H1 (cell line): Measurements from ENCODE around the gene RDH11. TPM values are rescaled to one million over a fixed set of nuclear protein-coding genes. Genes with fewer than 3 reads are reported as not detected.

Experiments
- CTCF ChIA-PET: fragments of 300-600 bp; sonication (Branson Sonifier 250); formaldehyde crosslinking; loops from one replicate; lab custom pipeline; 2021; ENCODE audit not compliant: partially characterized antibody; lab: Charles Lee
- POLR2A ChIA-PET: fragments of 300-600 bp; sonication (Branson Sonifier 250); formaldehyde crosslinking; loops from one replicate; lab custom pipeline; 2021; ENCODE audit warnings: inconsistent platforms; ENCODE audit not compliant: partially characterized antibody; lab: Charles Lee
- DNase-seq, 2 experiments: peaks; one replicate each; pipeline versions ENCODE4 v3.0.0 to v3.0.0-alpha.2; 2010 to 2022; ENCODE audit warnings: low spot score in 2 of 2, low read depth in 1 of 2, mixed read lengths in 1 of 2
- FAIRE-seq: peaks from 2 replicates; lab custom pipeline; 2011; peaks lifted over from hg19 to GRCh38; lab: Jason Lieb, UNC
- H2AFZ ChIP-seq: 2 replicates; pipeline ENCODE4 v1.8.1; 2012; ENCODE audit warnings: low read length, inconsistent platforms
- H2AK5ac ChIP-seq: 2 replicates; pipeline ENCODE4 v1.6.1; 2013; ENCODE audit warnings: low read depth, low read length
- H2BK120ac ChIP-seq: replicated peaks from 2 replicates; pipeline ENCODE3; 2013; ENCODE audit warnings: low read depth, low read length, inconsistent platforms
- H2BK12ac ChIP-seq: 2 replicates; pipeline ENCODE4 v1.6.1; 2013; ENCODE audit warnings: low read depth, low read length
- H2BK15ac ChIP-seq: 2 replicates; pipeline ENCODE4 v1.6.1; 2013; ENCODE audit warnings: low read length
- H2BK20ac ChIP-seq: 2 replicates; pipeline ENCODE4 v1.6.1; 2013; ENCODE audit warnings: low read length
- H2BK5ac ChIP-seq: 2 replicates; pipeline ENCODE4 v1.6.1; 2013; ENCODE audit warnings: low read depth, low read length
- H3K14ac ChIP-seq: 2 replicates; pipeline ENCODE4 v1.6.1; 2013; ENCODE audit warnings: inconsistent platforms; ENCODE audit not compliant: insufficient read length
- H3K18ac ChIP-seq: 2 replicates; pipeline ENCODE4 v1.6.1; 2013; ENCODE audit warnings: low read length; ENCODE audit errors: extremely low read depth
- H3K23ac ChIP-seq: 2 replicates; pipeline ENCODE4 v1.6.1; 2013; ENCODE audit warnings: inconsistent platforms; ENCODE audit not compliant: insufficient read length
- H3K23me2 ChIP-seq: 2 replicates; pipeline ENCODE4 v1.6.1; 2013; ENCODE audit warnings: low read depth, low read length
- H3K27ac ChIP-seq: 2 replicates; pipeline ENCODE4 v1.6.1; 2011; ENCODE audit warnings: low read depth, low read length, inconsistent platforms
- H3K27me3 ChIP-seq, 4 experiments: replicated peaks in 1 of 4; 1 replicate in 1 of 4; 2 replicates in 3 of 4; pipeline versions ENCODE4 v1.6.1 to v1.8.1; 2011 to 2013; ENCODE audit warnings: low read length in 3 of 4, mild to moderate bottlenecking in 3 of 4, inconsistent platforms in 2 of 4, mixed read lengths in 2 of 4, moderate library complexity in 1 of 4; ENCODE audit not compliant: control insufficient read depth in 3 of 4, insufficient read depth in 3 of 4; ENCODE audit errors: extremely low read depth in 1 of 4
- H3K36me3 ChIP-seq, 4 experiments: 2 replicates each; pipeline versions ENCODE4 v1.6.1 to v1.8.1; 2011 to 2013; ENCODE audit warnings: mild to moderate bottlenecking in 4 of 4, low read length in 3 of 4, moderate library complexity in 2 of 4, control low read depth in 1 of 4, inconsistent platforms in 1 of 4; ENCODE audit not compliant: insufficient read depth in 4 of 4, control insufficient read depth in 2 of 4
- H3K4ac ChIP-seq: replicated peaks from 2 replicates; pipeline ENCODE3; 2013; ENCODE audit warnings: low read length, low read depth, mixed read lengths, inconsistent platforms; ENCODE audit not compliant: insufficient read length
- H3K4me1 ChIP-seq, 4 experiments: replicated peaks in 1 of 4; 1 replicate in 1 of 4; 2 replicates in 3 of 4; pipeline versions ENCODE4 v1.6.1 to v1.8.1; 2011 to 2013; ENCODE audit warnings: low read length in 3 of 4, inconsistent platforms in 2 of 4, mixed read lengths in 1 of 4; ENCODE audit not compliant: insufficient read depth in 4 of 4, control insufficient read depth in 3 of 4
- H3K4me2 ChIP-seq, 2 experiments: 2 replicates each; pipeline versions ENCODE4 v1.6.1 to v1.8.1; 2011 to 2013; ENCODE audit warnings: low read depth in 2 of 2, low read length in 2 of 2, control low read depth in 1 of 2, inconsistent platforms in 1 of 2, mild to moderate bottlenecking in 1 of 2; ENCODE audit not compliant: insufficient read depth in 1 of 2
- H3K4me3 ChIP-seq, 4 experiments: fragments of 200-600, 300-600 bp in 1 of 4; sonication (generic), shearing (Covaris generic), sonication (Bioruptor Twin) in 1 of 4; 2 replicates each; pipeline versions ENCODE4 v1.5.1 to v1.8.1; 2011 to 2016; ENCODE audit warnings: low read length in 4 of 4, low read depth in 3 of 4, control low read depth in 2 of 4, inconsistent platforms in 2 of 4, mild to moderate bottlenecking in 2 of 4, mixed read lengths in 1 of 4, moderate library complexity in 1 of 4; ENCODE audit not compliant: insufficient read depth in 2 of 4; ENCODE audit errors: extremely low read depth in 1 of 4
- H3K56ac ChIP-seq: replicated peaks from 2 replicates; pipeline ENCODE3; 2013; ENCODE audit warnings: low read depth, mild to moderate bottlenecking, mixed read lengths, low read length, inconsistent platforms; ENCODE audit not compliant: insufficient read length
- H3K79me1 ChIP-seq: 2 replicates; pipeline ENCODE4 v1.6.1; 2013; ENCODE audit warnings: low read depth, low read length, control low read depth
- H3K79me2 ChIP-seq, 2 experiments: 2 replicates each; pipeline versions ENCODE4 v1.6.1 to v1.8.1; 2012 to 2013; ENCODE audit warnings: low read length in 2 of 2, mild to moderate bottlenecking in 2 of 2, inconsistent platforms in 1 of 2; ENCODE audit not compliant: insufficient read depth in 2 of 2, control insufficient read depth in 1 of 2
- H3K9ac ChIP-seq, 4 experiments: replicated peaks in 1 of 4; 1 replicate in 1 of 4; 2 replicates in 3 of 4; pipeline versions ENCODE4 v1.6.1 to v1.8.1; 2011 to 2013; ENCODE audit warnings: low read depth in 3 of 4, low read length in 3 of 4, control low read depth in 2 of 4, mild to moderate bottlenecking in 2 of 4, moderate library complexity in 2 of 4, inconsistent platforms in 1 of 4; ENCODE audit errors: extremely low read depth in 1 of 4
- H3K9me3 ChIP-seq, 2 experiments: 2 replicates each; pipeline versions ENCODE4 v1.6.1 to v1.8.1; 2012 to 2013; ENCODE audit warnings: mild to moderate bottlenecking in 2 of 2, moderate library complexity in 2 of 2, control low read depth in 1 of 2, inconsistent platforms in 1 of 2, low read depth in 1 of 2, low read length in 1 of 2, mixed read lengths in 1 of 2; ENCODE audit not compliant: insufficient read depth in 2 of 2
- H4K20me1 ChIP-seq, 2 experiments: replicated peaks in 1 of 2; 2 replicates each; pipeline versions ENCODE3 to v1.8.1; 2011 to 2013; ENCODE audit warnings: inconsistent platforms in 2 of 2, low read length in 2 of 2, mild to moderate bottlenecking in 1 of 2; ENCODE audit not compliant: insufficient read depth in 2 of 2, control insufficient read depth in 1 of 2
- H4K5ac ChIP-seq: 2 replicates; pipeline ENCODE4 v1.6.1; 2013; ENCODE audit warnings: low read length, low read depth, mixed read lengths, inconsistent platforms; ENCODE audit not compliant: insufficient read length
- H4K8ac ChIP-seq: 2 replicates; pipeline ENCODE4 v1.8.0; 2013; ENCODE audit warnings: mild to moderate bottlenecking, moderate library complexity, low read length, inconsistent platforms; ENCODE audit not compliant: insufficient read depth; ENCODE audit errors: extremely low read depth
- H4K91ac ChIP-seq: replicated peaks from 2 replicates; pipeline ENCODE3; 2013; ENCODE audit warnings: low read length, mixed read lengths, inconsistent platforms; ENCODE audit not compliant: insufficient read length
- BACH1 ChIP-seq: IDR thresholded peaks from 2 replicates; pipeline ENCODE4 v1.6.1; 2012; ENCODE audit warnings: low read length, improper control_type of control experiment
- CBX8 ChIP-seq: fragments of 300-800, 300-1000 bp; sonication (generic); IDR thresholded peaks from 2 replicates; pipeline ENCODE4 v1.7.1; 2016; ENCODE audit warnings: low read depth, low read length, borderline replicate concordance
- CREB1 ChIP-seq: IDR thresholded peaks from 2 replicates; pipeline ENCODE4 v1.6.1; 2012; ENCODE audit warnings: inconsistent platforms
- HDAC2 ChIP-seq, 2 experiments: fragments of 300-600 bp in 1 of 2; sonication (generic) in 1 of 2; IDR thresholded peaks; 2 replicates each; pipeline ENCODE4 v1.6.1; 2011 to 2012; ENCODE audit warnings: low read depth in 2 of 2, low read length in 2 of 2, mild to moderate bottlenecking in 2 of 2, moderate library complexity in 2 of 2, borderline replicate concordance in 1 of 2, inconsistent platforms in 1 of 2
- JUND ChIP-seq: IDR thresholded peaks from 2 replicates; pipeline ENCODE4 v1.6.1; 2011; ENCODE audit warnings: mild to moderate bottlenecking, improper control_type of control experiment, low read length
- POLR2A ChIP-seq, 2 experiments: IDR thresholded peaks; 1 replicate in 1 of 2; 2 replicates in 1 of 2; pipeline ENCODE4 v1.6.1; 2011; ENCODE audit warnings: low read depth in 2 of 2, low read length in 2 of 2, mild to moderate bottlenecking in 2 of 2; ENCODE audit errors: control extremely low read depth in 1 of 2
- RNF2 ChIP-seq: fragments of 200-900, 300-1000 bp; sonication (generic); IDR thresholded peaks from 2 replicates; pipeline ENCODE4 v1.7.1; 2016; ENCODE audit warnings: borderline replicate concordance, low read depth, mild to moderate bottlenecking, antibody characterized with exemption, low read length; ENCODE audit not compliant: poor library complexity, severe bottlenecking; ENCODE audit errors: missing control alignments
- RXRA ChIP-seq: IDR thresholded peaks from 2 replicates; pipeline ENCODE4 v1.6.1; 2011; ENCODE audit warnings: low read depth, mild to moderate bottlenecking, low read length, moderate library complexity; ENCODE audit not compliant: insufficient read depth
- SIN3A ChIP-seq, 2 experiments: IDR thresholded peaks in 1 of 2; conservative IDR thresholded peaks in 1 of 2; 2 replicates each; pipeline ENCODE4 v1.6.1; 2011 to 2012; ENCODE audit warnings: low read length in 2 of 2, improper control_type of control experiment in 1 of 2, low read depth in 1 of 2, mild to moderate bottlenecking in 1 of 2
- SP2 ChIP-seq: IDR thresholded peaks from 2 replicates; pipeline ENCODE4 v1.6.1; 2012; ENCODE audit warnings: mild to moderate bottlenecking, low read length, inconsistent platforms
- TAF1 ChIP-seq: IDR thresholded peaks from 2 replicates; pipeline ENCODE4 v1.6.1; 2011; ENCODE audit warnings: mild to moderate bottlenecking, low read depth, low read length
- YY1 ChIP-seq: IDR thresholded peaks from 2 replicates; pipeline ENCODE4 v1.6.1; 2011; ENCODE audit warnings: low read depth, mild to moderate bottlenecking, low read length
- WGBS, 2 experiments: shearing (Covaris generic) in 1 of 2; methylation state at CpG; one replicate each; pipeline versions ENCODE4 v1.1.6 to v1.1.7; 2013 to 2015; ENCODE audit warnings: low lambda C conversion rate in 2 of 2, mixed read lengths in 2 of 2, inconsistent platforms in 1 of 2, low coverage in 1 of 2, missing lambda C conversion rate in 1 of 2; ENCODE audit not compliant: insufficient replicate concordance in 2 of 2, insufficient coverage in 1 of 2, insufficient read length in 1 of 2; ENCODE audit errors: extremely low coverage in 1 of 2, missing lambda C conversion rate in 1 of 2; 5-methylcytosine and 5-hydroxymethylcytosine counted together
- polyA plus RNA-seq, 7 experiments: library from polyadenylated mRNA; depleted of rRNA in 3 of 7; stranded (reverse) in 5 of 7; unstranded in 2 of 7; fragments of >200 nt in 5 of 7; fragments of 200-250 nt in 2 of 7; gene quantifications; 1 replicate in 5 of 7; 2 replicates in 1 of 7; 4 replicates in 1 of 7; pipeline versions ENCODE4 v1.2.1 to v1.2.3, GENCODE V29; 2011 to 2013; ENCODE audit warnings: missing spikeins in 2 of 7, mixed read lengths in 2 of 7
- total RNA-seq: library from RNA; stranded (reverse); fragmentation: NEBNext Ultra II Directional; extraction: Animal tissue kit (Norgen Biotek cat#: 25700); gene quantifications from 2 replicates; pipeline ENCODE4 v1.2.1, GENCODE V29; 2021

The RDH11 gene
- total and polyA plus RNA-seq, 2 of the 8 experiments (the other 6 are each of a cell fraction or from before 2014, with no cell fraction given) = 104 to 117 TPM

GRCh38 chr14:67725171-67725570, 29.6 kb upstream of the RDH11 start:
- Histone ChIP-seq H2BK5ac (no peak overlapping the region), H2BK20ac (no peak overlapping the region), H3K56ac (no peak overlapping the region), H2BK120ac (no peak overlapping the region), H3K36me3 (no peaks in the 10 kb centered on the region)
- TF ChIP-seq SIN3A (conservative IDR thresholded peaks at IDR 0.05 in 1 of 2, IDR thresholded peaks at IDR 0.05 in 1 of 2; ENCODE audit: low read depth in 1 of 2, low read length in 2 of 2) = no peak
- TF ChIP-seq JUND = no peak
- no peak for TF ChIP-seq POLR2A (IDR thresholded peaks at IDR 0.05; ENCODE audit: control extremely low read depth in 1 of 2, low read depth in 2 of 2, low read length in 2 of 2)
- no peak for TF ChIP-seq TAF1
- no peak for TF ChIP-seq SP2
- TF ChIP-seq CREB1 = no peak
- no peak for TF ChIP-seq RXRA
- no peak for TF ChIP-seq BACH1
- no peak for TF ChIP-seq HDAC2 (IDR thresholded peaks at IDR 0.05; ENCODE audit: borderline replicate concordance in 1 of 2, low read depth in 2 of 2, low read length in 2 of 2)
- TF ChIP-seq RNF2 = no peak
- no peak for TF ChIP-seq YY1
- TF ChIP-seq CBX8 = no peak
- TF ChIP-seq, all 59 proteins: peak for 0
- Histone ChIP-seq H3K14ac (no peak overlapping the region), H3K27me3 (no peaks in the 10 kb centered on the region; a peak in 1 of 7 replicates), H3K27ac (no peak overlapping the region), H2AFZ (no peak overlapping the region), H2AK5ac (no peak overlapping the region), H3K23ac (no peak overlapping the region), H2BK15ac (no peak overlapping the region), H3K4me1 (peaks cover 1 to 11% (median 6%) of the 10 kb centered on the region in 4 experiments; a peak in 5 of 7 replicates), H4K5ac (no peak overlapping the region), H3K23me2 (no peaks in the 10 kb centered on the region), H3K79me1 (no peaks in the 10 kb centered on the region), H4K20me1 (no peaks in the 10 kb centered on the region), H2BK12ac (no peak overlapping the region), H3K9me3 (no peaks in the 10 kb centered on the region), H3K79me2 (no peaks in the 10 kb centered on the region), H3K18ac (no peak overlapping the region), H3K4me3 (no peak overlapping the region), H3K4ac (no peak overlapping the region), H3K9ac (no peak overlapping the region), H4K8ac (peak overlapping the region; percentile 42; the same call in 1 of the 2 replicates), H3K4me2 (no peak overlapping the region), H4K91ac (no peak overlapping the region)
- DNase-seq (no peak), FAIRE-seq (no peak)
- CTCF ChIA-PET = no interaction called here
- POLR2A ChIA-PET = no interaction called here
- WGBS, 2 experiments = 81% methylated on average over 5 of the region's 5 CpGs; no CpG with 5 or more reads in 1 of the 2 experiments
